RKO (cell line): ENCODE measurements around the gene TRIM3.

Experiments used
- DNase-seq: peaks from one replicate; pipeline ENCODE4 v3.0.0-alpha.2; 2016; ENCODE audit warnings: low spot score

The TRIM3 gene

DNA sequence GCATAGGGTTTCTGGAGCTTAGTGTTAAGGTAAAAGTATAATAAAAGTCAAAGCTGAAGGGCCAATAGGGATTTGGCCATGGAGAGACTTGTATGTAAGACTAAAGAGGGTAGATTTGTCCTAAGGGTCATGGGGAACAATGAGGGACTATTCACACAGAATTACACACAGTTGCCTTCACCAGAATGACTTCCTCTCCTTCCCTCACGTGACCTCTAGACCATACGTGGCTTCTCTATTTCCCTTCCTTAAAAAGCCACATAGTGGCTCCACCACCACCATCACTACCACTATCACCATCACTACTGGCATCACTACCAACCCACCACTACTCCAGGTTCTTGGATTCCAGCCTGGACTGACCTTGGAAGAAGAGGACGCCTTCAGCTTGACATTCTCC, 35.7 kb downstream of the TRIM3 start:
- no peak for DNase-seq

DNA sequence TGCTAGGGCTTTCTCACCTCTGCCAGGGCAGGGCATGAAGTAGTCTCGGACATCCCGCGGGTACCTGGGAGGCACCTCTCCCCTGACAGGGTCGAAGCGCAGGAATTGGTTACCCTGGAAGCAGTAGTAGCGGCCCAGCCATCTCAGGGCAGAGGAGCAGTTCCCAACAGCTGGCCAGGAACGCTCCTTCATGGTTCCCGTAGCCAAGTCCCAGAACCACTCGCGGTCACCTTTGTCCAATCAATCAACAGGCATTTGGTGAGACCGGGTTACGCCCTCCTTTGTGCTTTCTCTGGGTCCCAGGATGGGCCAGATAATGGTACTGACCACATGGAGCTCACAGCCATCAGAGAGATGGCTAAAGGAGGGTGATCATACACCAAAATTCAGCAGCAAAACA, 36.3 kb downstream of the TRIM3 start:
- no peak for DNase-seq

DNA sequence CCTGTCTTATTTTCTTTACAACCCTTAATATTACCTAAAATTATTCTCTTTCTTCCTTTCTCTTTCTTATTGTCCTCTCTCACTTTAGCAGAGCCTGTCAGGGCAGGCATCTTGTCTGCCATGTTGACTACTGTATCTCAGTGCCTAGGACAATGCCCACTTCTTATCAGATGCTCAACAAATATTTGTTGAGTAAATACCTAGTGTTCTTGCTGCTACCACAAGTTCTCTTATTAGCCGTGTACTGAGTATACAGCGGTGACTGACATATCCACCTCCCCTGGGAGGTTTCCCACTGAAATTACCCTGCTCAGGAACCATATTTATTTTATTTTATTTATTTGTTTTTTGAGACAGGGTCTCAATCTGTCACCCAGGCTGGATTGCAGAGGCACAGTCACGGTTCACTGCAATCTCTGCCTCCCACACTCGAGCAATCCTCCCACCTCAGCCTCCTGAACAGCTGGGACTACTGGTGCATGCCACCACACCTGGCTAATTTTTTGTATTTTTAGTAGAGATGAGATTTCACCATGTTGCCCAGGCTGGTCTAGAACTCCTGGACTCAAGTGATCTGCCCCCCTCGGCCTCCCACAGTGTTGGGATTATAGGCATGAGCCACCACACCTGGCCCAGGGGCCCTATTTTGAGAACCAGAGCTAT, 39.6 kb downstream of the TRIM3 start:
- no peak for DNase-seq

DNA sequence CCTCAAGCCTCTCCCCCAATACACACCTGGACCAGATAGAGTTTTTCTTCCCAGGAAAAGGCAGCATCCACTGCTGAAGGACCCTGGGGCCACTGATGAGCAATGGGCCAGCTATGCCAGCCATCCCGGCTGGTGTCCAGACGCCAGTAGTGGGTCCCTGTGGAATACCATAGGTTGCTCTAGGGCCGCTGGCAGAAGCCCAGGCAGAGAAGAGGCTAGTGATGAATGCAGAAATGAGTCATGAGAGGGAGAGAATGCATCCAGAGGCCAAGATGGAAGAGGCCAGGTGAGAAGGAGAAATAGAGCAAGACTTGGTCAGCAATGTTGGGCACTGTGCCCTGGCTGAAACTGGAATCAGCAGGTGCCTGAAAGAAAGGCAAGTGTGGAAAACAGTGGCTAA, 41.9 kb downstream of the TRIM3 start:
- no peak for DNase-seq

DNA sequence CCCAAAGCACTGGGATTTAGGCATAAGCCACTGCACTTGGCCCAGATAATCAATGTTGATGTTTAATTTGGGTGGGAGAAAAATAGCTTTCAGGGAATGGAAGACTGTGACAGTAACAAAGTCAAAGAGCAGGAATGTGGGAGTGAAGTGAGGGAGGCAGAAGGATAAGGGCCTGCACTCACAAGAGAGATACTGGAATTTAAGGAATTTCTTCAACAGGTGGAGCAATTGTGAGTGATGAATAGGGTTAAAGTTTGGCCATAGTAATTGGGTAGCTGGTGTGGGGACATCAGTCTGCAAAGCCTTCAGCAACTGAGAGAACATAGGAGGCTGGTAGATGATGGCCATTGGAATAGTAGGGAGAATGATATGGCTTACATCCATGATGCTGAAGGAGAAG, 46.2 kb downstream of the TRIM3 start:
- no peak for DNase-seq

DNA sequence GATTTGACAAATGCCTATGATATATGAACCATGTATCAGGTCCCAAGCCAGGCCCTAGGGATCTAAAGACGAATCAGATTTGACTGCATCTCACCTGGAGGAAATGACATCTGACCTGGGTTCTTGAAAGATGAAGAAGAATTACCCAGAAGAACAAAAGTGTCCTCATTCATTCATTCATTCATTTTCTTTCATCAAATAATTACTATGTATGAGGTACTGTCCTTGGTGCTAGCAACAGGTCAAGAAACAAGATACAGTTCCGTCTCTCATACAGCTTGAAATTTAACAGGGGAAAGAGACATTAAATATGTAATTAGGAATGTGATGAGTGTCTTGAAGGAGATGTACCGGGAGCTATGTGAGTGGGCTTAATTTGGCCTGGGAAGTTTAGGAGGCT, 53.1 kb downstream of the TRIM3 start:
- no peak for DNase-seq

DNA sequence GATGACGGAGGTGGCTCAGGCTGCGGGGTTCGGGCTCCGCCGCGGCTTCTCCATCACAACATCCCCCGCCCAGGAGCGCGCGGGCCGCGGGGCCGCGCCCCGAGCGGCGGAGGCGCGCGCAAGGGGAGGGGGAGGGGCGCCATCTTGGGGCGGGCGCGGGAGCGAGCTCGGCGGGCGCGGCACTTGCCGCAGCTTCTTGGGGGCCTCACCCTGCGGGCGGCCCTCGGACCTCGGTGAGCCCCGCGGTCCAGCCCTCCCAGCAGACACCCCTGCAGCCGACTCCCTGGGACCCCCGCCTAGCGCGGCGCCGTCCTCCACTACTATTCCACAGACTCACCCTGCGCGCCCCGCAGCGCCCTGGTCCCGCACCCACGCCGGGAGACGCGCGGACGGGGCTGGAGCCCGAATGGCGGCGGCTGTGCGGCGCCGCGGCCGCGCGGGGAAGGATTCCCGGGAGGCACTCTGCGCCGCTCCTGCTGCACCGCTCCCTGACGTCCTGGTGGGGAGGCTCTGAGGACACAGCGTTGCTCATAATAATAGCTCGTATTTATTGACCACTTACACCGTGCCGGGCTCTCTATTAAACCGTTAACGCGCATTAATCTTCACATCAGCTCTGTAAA, 54.6 kb downstream of the TRIM3 start, which contains the start of gene APBB1:
Gene APBB1 (minus strand): TSS at position 86 of the 623 bp plus-strand sequence. CDS start 7,747 bp downstream, outside the sequence.
- DNase-seq: peak; percentile 64

- no peak for DNase-seq
Measured at GRCh38 chr11:6418557-6419008, 55.2 kb downstream of the TRIM3 start.

DNA sequence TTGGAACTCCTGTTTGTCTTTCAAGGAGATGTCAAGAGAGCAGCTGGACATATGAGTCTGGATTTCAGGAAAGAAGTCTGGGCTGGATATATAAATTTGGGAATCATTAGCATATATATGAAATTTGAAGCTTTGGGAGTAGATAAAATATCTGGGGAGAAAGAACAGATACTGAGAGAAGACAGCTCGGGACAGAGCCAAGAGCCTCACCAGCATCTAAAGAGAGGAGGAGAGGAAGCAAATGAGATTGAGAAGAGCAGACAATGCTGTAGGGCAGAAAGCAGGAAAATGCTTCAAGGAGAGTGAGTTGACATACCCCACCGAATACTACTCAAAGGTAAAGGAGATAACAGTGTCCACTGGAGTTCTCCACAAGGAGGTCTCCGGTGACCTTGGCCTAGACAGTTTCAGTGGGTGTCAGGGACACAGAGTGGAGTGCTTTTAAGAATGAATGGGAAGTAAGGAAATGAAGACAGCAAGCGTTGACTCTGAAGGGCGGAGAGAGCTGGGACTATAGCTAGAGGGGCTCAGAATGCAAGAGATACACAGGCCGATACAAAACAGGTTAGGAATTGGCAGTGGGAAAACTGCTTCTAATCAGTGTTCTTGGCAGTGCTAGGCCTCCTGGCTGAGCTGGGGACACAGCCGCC, 55.7 kb downstream of the TRIM3 start:
- no peak for DNase-seq

- no peak for DNase-seq
Measured at GRCh38 chr11:6415797-6416196, 57.9 kb downstream of the TRIM3 start.

GRCh38 chr11:6414874-6415328, 58.8 kb downstream of the TRIM3 start:
- no peak for DNase-seq

- DNase-seq: no peak
Measured at GRCh38 chr11:6413791-6414201, 59.9 kb downstream of the TRIM3 start.

- DNase-seq: no peak
Measured at GRCh38 chr11:6411594-6412031, 62.1 kb downstream of the TRIM3 start.

DNA sequence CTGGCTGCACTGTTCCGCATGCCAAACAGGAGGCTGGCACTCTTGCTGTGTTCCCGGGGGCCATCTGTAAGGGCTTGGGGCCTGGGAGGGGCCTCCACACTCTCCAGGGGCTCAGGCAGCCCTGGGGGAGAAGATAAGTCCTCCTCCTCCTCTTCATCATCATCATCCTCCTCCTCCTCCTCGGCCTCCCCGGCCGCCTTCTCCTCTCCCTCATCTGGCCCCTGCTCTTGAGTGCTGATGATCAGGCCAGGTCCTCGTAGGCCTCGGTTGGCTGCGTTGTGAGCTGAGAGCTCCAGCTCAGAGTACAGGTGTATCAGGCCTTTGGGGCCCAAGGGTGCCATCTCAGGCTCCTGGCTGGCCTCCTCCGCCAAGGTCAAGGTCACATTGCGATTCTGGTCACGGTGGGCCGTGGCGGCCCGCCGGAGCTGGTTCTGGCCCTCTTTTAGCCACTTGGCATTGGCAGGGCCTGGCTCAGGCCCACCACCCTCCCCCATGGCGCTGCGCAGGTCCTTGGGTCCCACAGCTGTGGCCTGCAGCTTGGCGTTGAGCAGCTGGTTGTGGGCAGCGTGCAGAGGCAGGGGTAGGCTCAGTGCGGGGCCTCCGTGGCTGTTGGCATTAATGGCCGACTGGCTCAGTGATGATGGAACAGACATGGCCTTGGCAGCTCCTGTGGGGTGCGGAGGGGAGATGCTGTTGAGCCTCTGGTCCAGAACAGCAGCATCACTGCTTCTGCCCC, 62.9 kb downstream of the TRIM3 start:
- no peak for DNase-seq

DNA sequence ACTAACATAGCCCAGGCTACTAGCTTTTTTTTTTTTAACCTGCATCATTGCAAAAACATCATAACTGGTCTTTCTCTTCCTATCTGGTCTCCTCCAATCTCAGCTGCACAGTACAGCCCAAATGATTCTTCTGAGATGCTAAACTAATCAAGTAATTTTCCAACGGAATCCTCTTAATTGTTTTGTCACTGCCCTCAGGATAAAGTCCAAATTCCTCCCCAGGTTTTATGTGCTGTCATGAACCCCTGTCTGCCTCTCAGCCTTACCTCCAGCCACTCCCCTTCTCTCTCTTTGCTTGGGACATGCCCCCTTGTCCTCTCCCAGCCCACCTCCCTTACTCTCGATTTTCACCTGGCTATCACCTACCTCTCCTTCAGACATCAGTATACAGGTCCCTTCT, 67.4 kb downstream of the TRIM3 start:
- no peak for DNase-seq

DNA sequence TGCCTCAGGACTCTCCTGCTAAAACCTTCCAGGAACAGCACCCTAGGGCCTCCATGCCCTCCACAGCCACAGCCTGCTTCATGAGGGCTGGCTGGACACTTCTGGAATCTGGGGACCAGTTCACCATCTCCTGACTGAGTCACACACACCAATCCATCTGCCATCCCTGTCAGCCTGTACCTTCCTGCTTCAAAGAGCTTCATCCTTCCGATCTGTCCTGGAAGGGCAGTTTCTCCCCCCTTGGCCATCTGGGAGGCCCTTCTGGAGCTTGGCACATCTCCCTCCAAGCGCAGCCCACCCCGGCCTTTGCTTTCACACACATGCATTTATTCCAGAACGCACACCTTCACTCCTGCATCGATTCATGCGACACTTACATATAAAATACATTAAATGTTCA, 67.9 kb downstream of the TRIM3 start:
- DNase-seq: no peak

- no peak for DNase-seq
Measured at GRCh38 chr11:6405052-6405667, 68.6 kb downstream of the TRIM3 start.

GRCh38 chr11:6404342-6405051, 69.2 kb downstream of the TRIM3 start:
- DNase-seq: no peak

DNA sequence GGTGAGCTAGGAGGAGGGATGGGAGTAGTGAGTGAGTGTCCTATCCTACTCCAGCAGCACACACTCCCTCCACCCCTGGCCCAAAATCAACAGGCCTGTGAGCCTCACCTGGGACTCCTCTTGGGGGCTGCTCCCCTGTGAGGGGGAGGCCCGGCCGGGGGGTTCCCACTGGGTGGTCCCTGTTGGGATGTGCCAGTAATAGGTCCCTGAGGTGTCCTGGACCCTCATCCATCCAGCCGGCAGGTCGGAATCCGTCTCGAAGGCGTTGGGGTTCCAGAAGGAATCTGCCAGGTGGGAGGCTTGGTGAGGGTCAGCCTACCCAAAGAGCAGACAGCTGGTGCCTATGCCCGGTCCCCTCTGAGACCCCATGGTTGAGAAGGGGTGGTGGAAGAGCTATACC, 70.2 kb downstream of the TRIM3 start:
- no peak for DNase-seq

DNA sequence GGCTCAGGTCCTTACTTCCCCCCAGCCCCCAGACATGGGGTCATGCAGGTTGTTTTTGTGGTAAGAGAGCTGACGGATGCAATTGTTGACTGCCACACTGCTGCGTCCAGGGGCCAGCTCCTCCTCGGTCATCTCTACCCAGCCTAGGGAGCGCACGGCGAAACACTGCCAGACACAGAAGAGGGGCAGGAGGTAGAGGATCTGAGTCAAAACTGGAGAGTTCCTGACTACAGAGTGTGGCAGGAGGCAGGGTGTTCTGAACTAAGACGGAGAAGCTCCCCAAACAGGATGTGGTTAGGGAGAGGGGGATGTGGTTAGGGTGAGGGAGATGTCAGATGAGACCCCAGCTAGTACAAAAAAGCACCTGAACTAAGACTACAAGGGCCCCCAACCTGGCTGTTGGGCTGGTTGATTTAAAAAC, 71.2 kb downstream of the TRIM3 start:
- DNase-seq: no peak

DNA sequence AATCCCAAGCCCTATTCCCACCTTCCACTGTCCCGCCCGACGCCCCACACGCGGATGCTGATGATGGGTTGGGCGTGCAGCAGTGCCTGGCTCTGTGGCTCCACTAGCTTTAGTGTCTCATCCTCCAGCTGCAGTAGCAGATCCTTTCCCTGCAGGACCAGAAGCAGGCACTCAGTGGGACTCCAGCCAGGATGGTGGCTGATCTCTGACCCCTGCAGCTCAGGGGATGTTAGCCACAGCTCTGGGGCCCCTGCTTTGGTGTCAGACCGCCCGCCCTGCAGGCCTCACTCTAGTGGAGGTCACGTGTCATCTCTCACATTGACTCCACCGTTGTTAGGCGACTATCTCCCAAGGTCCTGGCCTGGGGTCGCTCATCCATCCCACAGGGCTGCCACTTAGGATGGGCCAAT, 71.7 kb downstream of the TRIM3 start:
- DNase-seq: no peak
